A673 (cell line): ENCODE measurements around the gene HMX3.

Experiments
- CTCF ChIP-seq: fragments of 300-800, 200-600 bp; sonication (generic); conservative IDR thresholded peaks from 2 replicates; pipeline ENCODE4 v1.5.1; 2017; ENCODE audit warnings: low read depth, mild to moderate bottlenecking, antibody characterized with exemption, low read length, moderate library complexity, mixed read lengths
- EZH2 ChIP-seq: fragments of 200-600 bp; sonication (generic); IDR thresholded peaks from 2 replicates; pipeline ENCODE4 v1.6.1; 2017; ENCODE audit warnings: borderline replicate concordance, low read depth, mild to moderate bottlenecking, mixed read lengths, antibody characterized with exemption, low read length; ENCODE audit not compliant: poor library complexity, severe bottlenecking

GRCh38 chr10:123109466-123109865 is 26.3 kb upstream of the HMX3 start:
- no peak for TF ChIP-seq CTCF
- TF ChIP-seq EZH2: no peak
